HG03039 (cell line): ENCODE results near the gene SH3RF2.
"Not testable (repeated sequence)": the region's sequence is repeated elsewhere in the genome, so short reads cannot be mapped to it uniquely, and the experiment has no call there.

Experiments used
- ATAC-seq: cut with Tn5 transposase; IDR thresholded peaks from one replicate; pipeline ENCODE4 v1.9.1; 2021; ENCODE audit warnings: mild to moderate bottlenecking, moderate library complexity; ENCODE audit not compliant: unreplicated experiment

Gene SH3RF2, protein sequence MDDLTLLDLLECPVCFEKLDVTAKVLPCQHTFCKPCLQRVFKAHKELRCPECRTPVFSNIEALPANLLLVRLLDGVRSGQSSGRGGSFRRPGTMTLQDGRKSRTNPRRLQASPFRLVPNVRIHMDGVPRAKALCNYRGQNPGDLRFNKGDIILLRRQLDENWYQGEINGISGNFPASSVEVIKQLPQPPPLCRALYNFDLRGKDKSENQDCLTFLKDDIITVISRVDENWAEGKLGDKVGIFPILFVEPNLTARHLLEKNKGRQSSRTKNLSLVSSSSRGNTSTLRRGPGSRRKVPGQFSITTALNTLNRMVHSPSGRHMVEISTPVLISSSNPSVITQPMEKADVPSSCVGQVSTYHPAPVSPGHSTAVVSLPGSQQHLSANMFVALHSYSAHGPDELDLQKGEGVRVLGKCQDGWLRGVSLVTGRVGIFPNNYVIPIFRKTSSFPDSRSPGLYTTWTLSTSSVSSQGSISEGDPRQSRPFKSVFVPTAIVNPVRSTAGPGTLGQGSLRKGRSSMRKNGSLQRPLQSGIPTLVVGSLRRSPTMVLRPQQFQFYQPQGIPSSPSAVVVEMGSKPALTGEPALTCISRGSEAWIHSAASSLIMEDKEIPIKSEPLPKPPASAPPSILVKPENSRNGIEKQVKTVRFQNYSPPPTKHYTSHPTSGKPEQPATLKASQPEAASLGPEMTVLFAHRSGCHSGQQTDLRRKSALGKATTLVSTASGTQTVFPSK

DNA sequence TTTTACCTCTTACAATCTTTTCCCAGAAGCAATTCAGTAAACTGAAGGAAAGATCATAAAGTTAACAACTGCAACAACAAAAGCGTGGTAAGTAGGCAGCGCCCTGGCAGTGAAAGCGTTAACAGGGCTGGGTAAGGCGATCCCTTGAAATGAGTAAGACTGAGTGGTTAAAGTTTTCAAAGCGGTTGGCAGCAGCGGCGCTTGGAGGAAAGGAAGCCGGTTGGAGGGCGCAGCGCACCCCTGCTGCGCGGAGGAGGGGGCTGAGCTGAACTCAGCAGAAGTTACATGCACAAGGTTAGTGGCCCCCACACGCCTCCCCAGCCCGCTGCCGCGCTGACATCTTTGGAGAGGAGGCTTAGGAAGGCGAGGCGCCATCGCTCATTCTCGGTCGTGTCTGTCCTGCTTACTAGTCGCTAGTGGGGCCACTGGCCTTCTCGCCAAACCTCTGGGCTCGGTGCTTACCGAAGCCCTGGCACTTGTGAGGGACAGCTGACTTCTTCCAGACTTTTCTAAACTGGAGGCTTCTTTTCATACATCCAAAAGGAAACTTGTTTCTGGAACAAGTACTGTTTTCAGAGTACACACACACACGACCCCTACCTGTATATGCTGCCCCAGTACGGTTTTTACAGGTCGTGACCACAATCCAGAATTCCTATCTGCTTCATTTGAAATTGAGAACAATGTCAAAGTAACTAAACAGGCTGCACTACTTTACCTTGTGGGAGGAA lies at the start of gene SH3RF2:
SH3RF2 (plus strand) TSS at position 178 of the 731 bp plus-strand sequence. CDS start 1,351 bp downstream, outside the sequence.
- no peak for ATAC-seq

DNA sequence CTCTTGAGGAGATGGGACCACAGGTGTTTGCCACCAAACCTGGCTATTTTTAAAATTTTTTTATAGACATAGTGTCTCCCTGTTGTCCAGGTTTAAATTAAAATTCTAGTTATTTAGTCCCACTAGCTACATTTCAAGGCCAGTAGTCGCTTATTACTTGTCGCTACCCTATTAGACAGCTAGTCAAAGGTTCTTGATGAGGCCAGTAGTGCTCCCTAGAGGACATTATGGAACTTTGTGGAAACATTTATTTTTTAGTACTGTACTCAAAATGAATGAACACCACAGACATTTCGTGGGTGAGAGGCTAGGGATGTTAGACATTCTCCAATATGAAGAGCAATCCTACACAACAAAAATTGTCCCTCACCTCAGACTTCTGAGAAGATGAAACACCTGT lies 49.2 kb upstream of the SH3RF2 start:
- ATAC-seq = no peak

DNA sequence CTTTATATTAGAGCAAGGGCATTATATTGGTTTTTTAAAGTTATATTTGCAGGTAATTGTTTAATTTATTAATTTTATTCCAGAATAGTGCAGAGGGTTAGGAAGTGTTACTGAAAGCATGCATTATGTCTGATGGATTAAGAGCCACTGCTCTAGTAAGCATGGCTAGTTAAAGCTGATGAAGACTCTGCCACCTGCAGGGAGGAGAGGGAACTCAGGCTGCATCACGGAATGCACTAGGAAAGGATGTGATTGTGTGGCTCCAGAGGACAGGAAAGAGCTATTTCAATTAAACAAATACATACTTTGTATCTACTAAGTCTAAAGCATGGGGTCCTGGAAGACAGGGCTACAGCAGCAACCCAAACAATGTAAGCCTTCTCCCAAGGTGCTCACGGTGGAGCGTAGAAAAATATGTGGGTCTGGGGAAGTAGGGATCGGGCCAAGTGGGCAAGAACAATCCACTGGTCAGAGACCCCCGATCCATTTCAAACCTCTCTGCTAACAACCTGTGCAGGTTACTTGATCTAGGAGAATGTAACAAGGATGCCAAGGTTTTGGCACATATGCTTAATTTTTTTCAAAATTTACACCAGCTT lies 48.3 kb upstream of the SH3RF2 start:
- no peak for ATAC-seq

- ATAC-seq = no peak
These were observed 46.8 kb upstream of the SH3RF2 start for GRCh38 chr5:145889611-145890010.

DNA sequence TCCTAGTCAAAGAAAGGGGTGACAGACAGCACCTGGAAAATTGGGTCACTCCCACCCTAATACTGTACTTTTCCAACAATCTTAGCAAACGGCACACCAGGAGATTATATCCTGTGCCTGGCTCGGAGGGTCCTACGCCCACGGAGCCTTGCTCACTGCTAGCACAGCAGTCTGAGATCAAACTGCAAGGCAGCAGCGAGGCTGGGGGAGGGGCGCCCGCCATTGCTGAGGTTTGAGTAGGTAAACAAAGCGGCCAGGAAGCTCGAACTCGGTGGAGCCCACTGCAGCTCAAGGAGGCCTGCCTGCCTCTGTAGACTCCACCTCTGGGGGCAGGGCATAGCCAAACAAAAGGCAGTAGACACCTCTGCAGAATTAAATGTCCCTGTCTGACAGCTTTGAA lies 45.0 kb upstream of the SH3RF2 start:
- not testable (repeated sequence) for ATAC-seq

GRCh38 chr5:145898171-145898570 lies 38.2 kb upstream of the SH3RF2 start:
- ATAC-seq = no peak

- no peak for ATAC-seq
These were observed 34.0 kb upstream of the SH3RF2 start for GRCh38 chr5:145902421-145902820.

GRCh38 chr5:145903113-145903512 lies 33.3 kb upstream of the SH3RF2 start:
- ATAC-seq = no peak

GRCh38 chr5:145903867-145904266 lies 32.5 kb upstream of the SH3RF2 start:
- no peak for ATAC-seq

DNA sequence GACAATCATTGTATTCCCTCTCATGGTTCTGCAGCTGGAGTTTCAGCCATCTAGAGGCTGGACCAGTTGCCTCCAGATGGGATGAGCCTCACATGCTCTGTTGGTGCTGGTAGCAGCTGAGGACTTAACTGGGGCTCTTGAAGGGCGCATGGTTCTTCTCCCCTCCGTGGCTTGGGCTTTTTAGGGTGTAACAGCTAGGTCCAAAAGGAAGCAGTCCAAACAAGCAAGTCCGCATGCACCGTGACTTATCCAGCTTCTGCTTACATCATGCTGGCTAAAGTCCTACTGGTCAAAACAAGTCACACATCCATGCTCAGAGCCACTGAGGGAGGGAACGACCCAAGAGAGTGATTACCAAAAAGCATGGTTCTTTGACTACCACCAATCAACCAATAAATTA lies 31.6 kb upstream of the SH3RF2 start:
- ATAC-seq = no peak

GRCh38 chr5:145906401-145906800 lies 30.0 kb upstream of the SH3RF2 start:
- ATAC-seq = no peak

DNA sequence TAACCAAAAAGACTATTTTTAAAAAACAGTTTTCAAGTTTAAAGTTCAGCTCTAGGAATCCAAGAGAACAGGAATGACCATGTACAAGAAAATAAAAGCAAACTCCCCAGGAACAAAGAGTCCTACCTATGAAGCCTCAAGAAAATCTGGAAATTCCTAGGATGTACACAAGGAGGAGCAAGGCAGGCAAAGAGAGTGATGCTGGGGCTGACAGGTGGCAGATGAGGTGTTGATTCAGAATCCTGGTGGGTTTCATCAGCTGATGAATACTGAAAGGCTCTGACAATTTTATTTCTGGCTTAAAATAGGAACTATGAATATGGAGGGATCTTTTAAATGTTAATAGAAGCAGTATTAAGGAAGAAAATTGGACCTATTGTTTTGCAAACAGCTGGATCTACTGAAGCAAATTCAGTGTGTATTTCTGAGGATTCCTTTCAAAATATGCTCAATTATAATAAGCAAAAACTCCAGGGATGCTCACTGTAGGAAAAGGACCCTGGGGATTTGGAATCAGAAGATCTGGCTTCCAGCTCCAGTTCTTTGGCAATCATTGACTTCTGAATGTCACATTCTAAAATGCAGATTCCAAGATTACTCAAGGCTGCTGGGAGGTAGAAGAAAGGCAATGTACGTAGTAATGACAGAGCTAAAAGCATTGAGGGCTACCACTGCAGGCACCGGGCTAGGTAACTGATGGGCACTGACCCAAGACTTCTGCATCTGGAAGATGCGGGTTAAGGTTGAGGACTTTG lies 28.0 kb upstream of the SH3RF2 start:
- ATAC-seq = no peak

GRCh38 chr5:145911164-145911563 lies 25.2 kb upstream of the SH3RF2 start:
- ATAC-seq = no peak

GRCh38 chr5:145912019-145912418 lies 24.4 kb upstream of the SH3RF2 start:
- ATAC-seq = no peak

- no peak for ATAC-seq
These were observed 23.8 kb upstream of the SH3RF2 start for GRCh38 chr5:145912594-145912993.

GRCh38 chr5:145913701-145914100 lies 22.7 kb upstream of the SH3RF2 start:
- no peak for ATAC-seq

GRCh38 chr5:145915970-145916638 lies 20.3 kb upstream of the SH3RF2 start:
- ATAC-seq = no peak

- no peak for ATAC-seq
These were observed 19.1 kb upstream of the SH3RF2 start for GRCh38 chr5:145917288-145917687.

- ATAC-seq = no peak
These were observed 18.0 kb upstream of the SH3RF2 start for GRCh38 chr5:145918397-145918796.

GRCh38 chr5:145919413-145919812 lies 17.0 kb upstream of the SH3RF2 start:
- ATAC-seq = no peak
